NB4 (cell line): ENCODE results near the gene CTBP2.

Source experiments
- DNase-seq: peaks from one replicate; pipeline ENCODE4 v3.0.0; 2010; ENCODE audit warnings: low read depth
- H3K4me3 ChIP-seq: one replicate; pipeline ENCODE4 v1.5.1; 2011; ENCODE audit warnings: mild to moderate bottlenecking, low read depth, low read length, moderate library complexity
- MYC ChIP-seq: IDR thresholded peaks from 2 replicates; pipeline ENCODE4 v1.6.1; 2011; ENCODE audit warnings: low read depth, low read length
- POLR2A ChIP-seq: IDR thresholded peaks from 2 replicates; pipeline ENCODE4 v1.6.1; 2011; ENCODE audit warnings: mild to moderate bottlenecking; ENCODE audit not compliant: insufficient read length; ENCODE audit errors: extremely low read depth
- TF ChIP-seq, protein P1 (sequence below): IDR thresholded peaks from one replicate; pipeline ENCODE4 v1.5.1; 2012; ENCODE audit warnings: low read depth, low read length
- TF ChIP-seq, protein P2 (sequence below): IDR thresholded peaks from 2 replicates; pipeline ENCODE4 v1.6.1; 2011; ENCODE audit warnings: low read depth, low read length

Gene CTBP2

GRCh38 chr10:125010362-125010761, 150.0 kb downstream of the CTBP2 start:
- H3K4me3 ChIP-seq = no peak overlapping the region
- DNase-seq = no peak
- TF ChIP-seq POLR2A (no peak), MYC (no peak)
- TF ChIP-seq, protein P1, sequence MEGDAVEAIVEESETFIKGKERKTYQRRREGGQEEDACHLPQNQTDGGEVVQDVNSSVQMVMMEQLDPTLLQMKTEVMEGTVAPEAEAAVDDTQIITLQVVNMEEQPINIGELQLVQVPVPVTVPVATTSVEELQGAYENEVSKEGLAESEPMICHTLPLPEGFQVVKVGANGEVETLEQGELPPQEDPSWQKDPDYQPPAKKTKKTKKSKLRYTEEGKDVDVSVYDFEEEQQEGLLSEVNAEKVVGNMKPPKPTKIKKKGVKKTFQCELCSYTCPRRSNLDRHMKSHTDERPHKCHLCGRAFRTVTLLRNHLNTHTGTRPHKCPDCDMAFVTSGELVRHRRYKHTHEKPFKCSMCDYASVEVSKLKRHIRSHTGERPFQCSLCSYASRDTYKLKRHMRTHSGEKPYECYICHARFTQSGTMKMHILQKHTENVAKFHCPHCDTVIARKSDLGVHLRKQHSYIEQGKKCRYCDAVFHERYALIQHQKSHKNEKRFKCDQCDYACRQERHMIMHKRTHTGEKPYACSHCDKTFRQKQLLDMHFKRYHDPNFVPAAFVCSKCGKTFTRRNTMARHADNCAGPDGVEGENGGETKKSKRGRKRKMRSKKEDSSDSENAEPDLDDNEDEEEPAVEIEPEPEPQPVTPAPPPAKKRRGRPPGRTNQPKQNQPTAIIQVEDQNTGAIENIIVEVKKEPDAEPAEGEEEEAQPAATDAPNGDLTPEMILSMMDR = no peak
- TF ChIP-seq, protein P2, sequence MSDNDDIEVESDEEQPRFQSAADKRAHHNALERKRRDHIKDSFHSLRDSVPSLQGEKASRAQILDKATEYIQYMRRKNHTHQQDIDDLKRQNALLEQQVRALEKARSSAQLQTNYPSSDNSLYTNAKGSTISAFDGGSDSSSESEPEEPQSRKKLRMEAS = no peak

DNA sequence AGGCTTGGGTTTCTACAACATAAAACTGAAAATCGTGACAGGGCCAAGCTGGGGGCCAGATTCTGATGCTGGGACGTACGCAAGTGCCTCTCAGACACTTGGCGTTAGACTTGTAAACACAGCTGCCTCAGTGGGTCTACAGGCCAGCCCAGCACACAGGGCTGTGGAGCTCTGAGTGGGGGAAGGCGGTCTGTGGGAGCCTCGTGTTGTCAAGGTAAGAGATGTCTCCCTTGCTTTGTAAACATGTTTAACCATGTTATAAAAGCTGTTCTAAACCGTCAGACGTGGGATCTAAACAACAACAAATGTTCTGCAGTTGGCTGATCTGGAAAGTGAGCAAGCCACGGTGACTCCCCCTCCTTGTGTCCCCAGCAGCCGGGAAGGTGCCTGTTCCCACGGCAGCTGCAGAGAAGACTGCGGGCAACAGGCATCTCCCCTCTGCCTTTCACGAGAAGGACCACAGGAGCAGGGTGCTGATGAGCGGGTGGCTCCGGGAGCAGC, 150.7 kb downstream of the CTBP2 start:
- TF ChIP-seq POLR2A (no peak), MYC (no peak)
- TF ChIP-seq, protein P1 = no peak
- TF ChIP-seq, protein P2 = no peak
- H3K4me3 ChIP-seq = no peak overlapping the region
- DNase-seq = no peak

DNA sequence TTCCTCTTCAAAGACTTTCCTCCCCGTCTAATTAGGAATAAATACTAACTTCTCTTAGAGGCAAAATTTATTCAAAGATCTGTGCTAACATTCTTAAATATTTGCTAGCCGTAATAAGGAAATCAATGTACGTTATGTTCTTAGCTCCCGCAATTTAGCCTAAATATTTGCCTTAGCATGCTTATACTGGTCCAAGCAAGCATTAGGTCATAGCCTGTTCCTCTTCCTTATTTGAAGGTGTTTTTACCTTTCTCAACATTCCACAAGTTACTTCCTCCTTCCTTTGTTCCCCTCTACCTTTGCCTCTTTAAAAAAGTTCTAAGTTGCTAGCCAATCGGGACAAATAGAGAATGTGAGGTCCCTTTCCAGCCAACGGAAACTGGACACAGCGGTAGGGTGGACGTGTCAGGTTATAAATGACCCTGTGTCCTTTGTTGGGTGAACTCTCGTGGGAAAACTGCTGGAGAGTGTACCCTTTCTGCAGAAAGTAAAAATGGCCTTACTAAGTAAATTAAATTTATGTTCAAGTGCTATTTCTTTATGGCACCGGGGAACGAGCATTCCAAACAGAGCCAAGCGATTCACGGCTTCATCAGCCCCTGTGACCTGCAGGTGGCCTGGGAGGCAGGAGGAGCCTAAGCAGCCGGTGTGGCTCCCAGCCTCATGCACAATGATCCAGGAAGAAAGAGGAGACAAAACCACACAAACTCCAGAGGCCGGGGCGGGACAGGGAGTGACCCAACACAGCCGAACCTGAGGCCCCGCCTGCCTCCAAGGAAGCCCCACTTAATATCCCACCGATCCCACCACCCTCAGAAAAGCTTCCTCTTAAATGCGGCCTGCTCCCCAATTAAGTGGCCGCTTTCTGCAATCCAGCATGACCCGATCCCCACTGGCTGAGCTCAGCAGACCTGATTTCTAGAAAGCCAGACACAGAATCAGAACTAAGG, 151.4 kb downstream of the CTBP2 start:
- no peak overlapping the region for H3K4me3 ChIP-seq
- TF ChIP-seq, protein P1 = no peak
- TF ChIP-seq, protein P2 = no peak
- no peak for TF ChIP-seq POLR2A
- no peak for TF ChIP-seq MYC
- no peak for DNase-seq

GRCh38 chr10:125007436-125007835, 152.9 kb downstream of the CTBP2 start:
- DNase-seq = no peak
- TF ChIP-seq, protein P2 = no peak
- TF ChIP-seq MYC (no peak), POLR2A (no peak)
- TF ChIP-seq, protein P1 = no peak
- H3K4me3 ChIP-seq = no peak overlapping the region

- DNase-seq = no peak
- TF ChIP-seq MYC (no peak), POLR2A (no peak)
- TF ChIP-seq, protein P1 = no peak
- TF ChIP-seq, protein P2 = no peak
- no peak overlapping the region for H3K4me3 ChIP-seq
Measured at GRCh38 chr10:125006921-125007426, 153.4 kb downstream of the CTBP2 start.
